IMR-90 (cell line): Measurements from ENCODE around the gene HFE. TPM values are rescaled to one million over a fixed set of nuclear protein-coding genes. Genes with fewer than 3 reads are reported as not detected.

Source experiments
- ATAC-seq: fragments of 200-7000 bp; cut with Tn5 transposase; 2 replicates; pipeline ENCODE4 v1.9.1; 2020; ENCODE audit warnings: low read depth, mild to moderate bottlenecking, moderate library complexity
- BruUV-seq: library from RNA; stranded (reverse); fragments of 400-500 nt; replicated peaks from 2 replicates; lab custom pipeline; 2021; lab: Mats Ljungman, UMichigan
- CTCF ChIA-PET: fragments of 300-600 bp; formaldehyde crosslinking; extraction: SDS; loops from one replicate; lab custom pipeline; 2021; ENCODE audit warnings: antibody characterized with exemption; lab: Yijun Ruan, JAX
- POLR2A ChIA-PET: fragments of 300-600 bp; sonication (Branson Sonifier 250); formaldehyde crosslinking; loops from one replicate; lab custom pipeline; 2022; ENCODE audit warnings: antibody characterized with exemption; ENCODE audit not compliant: unreplicated experiment; lab: Charles Lee
- DNase-seq: peaks from one replicate; pipeline ENCODE4 v3.0.0; 2013
- H2AFZ ChIP-seq: replicated peaks from 2 replicates; pipeline ENCODE3; 2013; ENCODE audit warnings: low read length, mild to moderate bottlenecking; ENCODE audit not compliant: poor library complexity
- H2AK5ac ChIP-seq: 2 replicates; pipeline ENCODE4 v1.6.1; 2013; ENCODE audit warnings: low read depth, low read length, inconsistent platforms
- H2AK9ac ChIP-seq: replicated peaks from 2 replicates; pipeline ENCODE3; 2013; ENCODE audit warnings: mild to moderate bottlenecking, low read depth, low read length, moderate library complexity; ENCODE audit not compliant: poor library complexity
- H2BK120ac ChIP-seq: 2 replicates; pipeline ENCODE4 v1.6.1; 2013; ENCODE audit warnings: low read depth, low read length, inconsistent platforms
- H2BK15ac ChIP-seq: 3 replicates; pipeline ENCODE4 v1.6.1; 2013; ENCODE audit warnings: low read depth, low read length, inconsistent platforms
- H2BK20ac ChIP-seq: 2 replicates; pipeline ENCODE4 v1.6.1; 2013; ENCODE audit warnings: low read depth, mild to moderate bottlenecking, inconsistent platforms, low read length, moderate library complexity
- H2BK5ac ChIP-seq: 2 replicates; pipeline ENCODE4 v1.6.1; 2013; ENCODE audit warnings: mild to moderate bottlenecking, low read depth, low read length, inconsistent platforms; ENCODE audit not compliant: poor library complexity, severe bottlenecking
- H3K14ac ChIP-seq: replicated peaks from 2 replicates; pipeline ENCODE4 v1.6.1; 2013; ENCODE audit warnings: low read depth, low read length, inconsistent platforms
- H3K18ac ChIP-seq: 2 replicates; pipeline ENCODE4 v1.6.1; 2013; ENCODE audit warnings: low read depth, low read length, control low read depth
- H3K23ac ChIP-seq: 2 replicates; pipeline ENCODE4 v1.6.1; 2013; ENCODE audit warnings: low read depth, low read length, inconsistent platforms
- H3K27ac ChIP-seq: 2 replicates; pipeline ENCODE4 v1.5.1; 2013; ENCODE audit warnings: mild to moderate bottlenecking, control low read depth, low read length; ENCODE audit not compliant: insufficient read depth
- H3K27me3 ChIP-seq: 2 replicates; pipeline ENCODE4 v1.6.1; 2013; ENCODE audit warnings: low read length; ENCODE audit not compliant: control insufficient read depth, insufficient read depth
- H3K36me3 ChIP-seq: 2 replicates; pipeline ENCODE4 v1.6.1; 2013; ENCODE audit warnings: low read length, mixed read lengths; ENCODE audit not compliant: control insufficient read depth, insufficient read depth
- H3K4ac ChIP-seq: 2 replicates; pipeline ENCODE4 v1.6.1; 2013; ENCODE audit warnings: low read depth, low read length, inconsistent platforms
- H3K4me1 ChIP-seq: 2 replicates; pipeline ENCODE4 v1.6.1; 2013; ENCODE audit warnings: low read length, mixed read lengths; ENCODE audit not compliant: control insufficient read depth, insufficient read depth
- H3K4me2 ChIP-seq: 2 replicates; pipeline ENCODE4 v1.6.1; 2013; ENCODE audit warnings: low read depth, mild to moderate bottlenecking, control low read depth, low read length, moderate library complexity
- H3K4me3 ChIP-seq: 2 replicates; pipeline ENCODE4 v1.5.1; 2013; ENCODE audit warnings: low read depth, mild to moderate bottlenecking, control low read depth, low read length, moderate library complexity; ENCODE audit not compliant: insufficient read depth
- H3K56ac ChIP-seq: 2 replicates; pipeline ENCODE4 v1.6.1; 2013; ENCODE audit warnings: low read length, inconsistent platforms; ENCODE audit not compliant: insufficient read depth; ENCODE audit errors: extremely low read depth
- H3K79me1 ChIP-seq, 2 experiments: 2 replicates each; pipeline ENCODE4 v1.6.1; 2013; ENCODE audit warnings: low read length in 2 of 2, inconsistent platforms in 1 of 2, low read depth in 1 of 2
- H3K9ac ChIP-seq: 2 replicates; pipeline ENCODE4 v1.6.1; 2013; ENCODE audit warnings: low read depth, low read length, control low read depth
- H3K9me1 ChIP-seq: 2 replicates; pipeline ENCODE4 v1.6.1; 2013; ENCODE audit warnings: low read length, inconsistent platforms; ENCODE audit not compliant: insufficient read depth
- H3K9me3 ChIP-seq: 2 replicates; pipeline ENCODE4 v1.6.1; 2013; ENCODE audit warnings: low read length; ENCODE audit not compliant: control insufficient read depth, insufficient read depth
- H4K20me1 ChIP-seq: 2 replicates; pipeline ENCODE4 v1.6.1; 2013; ENCODE audit warnings: low read length, inconsistent platforms; ENCODE audit not compliant: insufficient read depth
- H4K5ac ChIP-seq: 2 replicates; pipeline ENCODE4 v1.6.1; 2013; ENCODE audit warnings: mild to moderate bottlenecking, low read depth, low read length, control low read depth
- H4K8ac ChIP-seq, 2 experiments: 2 replicates each; pipeline ENCODE4 v1.6.1; 2013; ENCODE audit warnings: low read depth in 2 of 2, low read length in 2 of 2, control low read depth in 1 of 2, inconsistent platforms in 1 of 2
- H4K91ac ChIP-seq: 2 replicates; pipeline ENCODE4 v1.6.1; 2013; ENCODE audit warnings: low read depth, low read length, inconsistent platforms; ENCODE audit not compliant: insufficient read depth
- CHD1 ChIP-seq: IDR thresholded peaks from 2 replicates; pipeline ENCODE4 v1.6.1; 2012; ENCODE audit warnings: low read depth, low read length, improper control_type of control experiment
- FOS ChIP-seq: fragments of 150-350 bp; IDR thresholded peaks from 2 replicates; pipeline ENCODE4 v1.6.1; 2016; ENCODE audit warnings: low read depth, low read length
- MAFK ChIP-seq: IDR thresholded peaks from 2 replicates; pipeline ENCODE4 v1.6.1; 2012; ENCODE audit warnings: low read depth, low read length, improper control_type of control experiment
- whole genome bisulfite sequencing, 2 experiments: methylation state at CpG; one replicate each; pipeline versions ENCODE4 v1.1.5 to v1.1.7; 2013; ENCODE audit warnings: missing lambda C conversion rate in 2 of 2; ENCODE audit not compliant: insufficient read length in 1 of 2; ENCODE audit errors: extremely low coverage in 2 of 2; 5-methylcytosine and 5-hydroxymethylcytosine counted together
- dilution Hi-C: fragments of 300-500 bp; cut with HindIII; formaldehyde crosslinking; loops from one replicate; pipeline ENCODE4 v1.14.3; 2018; ENCODE audit warnings: low sequenced_read_pairs; ENCODE audit not compliant: unreplicated experiment
- in situ Hi-C: fragments of 300-500 bp; cut with MboI; formaldehyde crosslinking; loops from 3 replicates; pipeline ENCODE4 v1.14.3; 2019; ENCODE audit warnings: low sequenced_read_pairs, inconsistent platforms, mixed read lengths
- intact Hi-C: fragments of 100-400 bp; cut with micrococcal nuclease; formaldehyde crosslinking; loops from 2 replicates; pipeline ENCODE4 v1.10.0; 2022
- polyA plus RNA-seq, 3 experiments: library from polyadenylated mRNA; depleted of rRNA; stranded (reverse); fragments of >200 nt; gene quantifications; 2 replicates each; pipeline ENCODE4 v1.2.3, GENCODE V29; 2012; ENCODE audit warnings: low replicate concordance in 1 of 3
- total RNA-seq: library from RNA; depleted of rRNA; stranded (reverse); fragments of >200 nt; gene quantifications from 2 replicates; pipeline ENCODE4 v1.2.3, GENCODE V29; 2012
- TF ChIP-seq, protein P1 (sequence below): fragments of 150-350 bp; IDR thresholded peaks from 2 replicates; pipeline ENCODE4 v1.6.1; 2016; ENCODE audit warnings: low read depth, mild to moderate bottlenecking, low read length, moderate library complexity, borderline replicate concordance

HFE gene
- total and polyA plus RNA-seq, 2 of the 4 experiments (the other 2 are of a cell fraction): 14.9 to 15.7 TPM

DNA sequence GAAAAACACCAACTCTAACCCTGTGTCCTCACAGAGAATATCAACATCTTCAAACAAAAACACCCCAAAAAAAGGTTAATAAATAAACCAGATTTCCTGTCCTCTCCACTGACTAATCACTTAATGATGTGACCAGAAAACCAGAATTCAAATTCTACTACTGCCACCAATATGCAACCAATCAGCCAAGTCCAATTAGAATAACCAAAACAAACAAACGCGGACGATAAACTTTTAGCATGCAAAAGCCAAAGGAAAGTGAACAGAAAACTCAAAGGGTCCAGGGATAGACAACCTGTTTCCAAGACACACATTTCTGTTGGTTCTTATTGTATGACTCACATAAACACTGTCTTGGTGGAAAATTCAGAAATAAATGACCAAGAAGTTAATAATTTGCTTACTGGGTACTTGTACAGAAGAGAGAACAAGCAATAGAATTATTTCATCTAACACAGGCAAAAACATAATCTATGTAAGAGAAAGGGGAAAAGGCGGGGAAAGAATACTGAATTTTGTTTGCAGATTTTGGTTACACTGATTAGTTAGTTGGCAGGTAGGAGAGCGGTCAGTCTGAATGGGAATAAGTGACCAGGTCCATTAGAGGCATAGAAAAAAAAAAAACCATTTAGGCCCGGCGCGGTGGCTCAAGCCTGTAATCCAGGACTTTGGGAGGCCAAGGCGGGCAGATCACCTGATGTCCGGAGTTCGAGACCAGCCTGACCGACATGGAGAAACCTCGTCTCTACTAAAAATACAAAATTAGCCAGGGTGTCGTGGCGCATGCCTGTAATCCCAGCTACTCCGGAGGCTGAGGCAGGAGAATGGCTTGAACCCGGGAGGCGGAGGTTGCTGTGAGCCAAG is 34.1 kb downstream of the HFE start:
- Histone ChIP-seq H3K14ac (no peak overlapping the region), H3K4me3 (peak overlapping the region; percentile 6; the same call in 1 of the 2 replicates), H2AK5ac (no peak overlapping the region), H4K91ac (peak overlapping the region; percentile 40; the same call in 1 of the 2 replicates), H3K9me1 (no peaks in the 10 kb centered on the region), H3K79me1 (0 out of 4 replicates have a peak, but pooled peaks cover 0 to 3% of the 10 kb centered on the region in 2 experiments), H3K4me1 (peaks cover 5% of the 10 kb centered on the region), H3K18ac (peak overlapping the region; percentile 30; the same call in 1 of the 2 replicates), H3K56ac (0 out of 2 replicates have a peak overlapping the region, but pooled peaks have one; percentile 43), H4K20me1 (peaks cover 24% of the 10 kb centered on the region), H3K4me2 (peak overlapping the region; percentile 52; the same call in 1 of the 2 replicates), H2AFZ (no peak overlapping the region), H3K4ac (peak overlapping the region; percentile 41), H4K5ac (peak overlapping the region; percentile 46; the same call in 1 of the 2 replicates), H4K8ac (peak overlapping the region in 1 of 2 experiments; percentile 51; a peak in 3 of 4 replicates), H3K27me3 (no peaks in the 10 kb centered on the region), H3K27ac (peak overlapping the region; percentile 29; the same call in 1 of the 2 replicates), H2BK120ac (peak overlapping the region; percentile 60), H2BK15ac (peak overlapping the region; percentile 40; the same call in 1 of the 3 replicates), H2BK20ac (no peak overlapping the region; the same call in 1 of the 2 replicates), H2AK9ac (no peak overlapping the region), H3K36me3 (no peaks in the 10 kb centered on the region), H3K23ac (no peak overlapping the region), H3K9ac (no peak overlapping the region), H3K9me3 (no peaks in the 10 kb centered on the region), H2BK5ac (peak overlapping the region; percentile 81)
- DNase-seq (peak; percentile 81), ATAC-seq (no peak)
- 98% methylated on average over 8 of the region's 18 CpGs; no CpG with 5 or more reads in 1 of the 2 experiments for WGBS, 2 experiments
- TF ChIP-seq, protein P1, sequence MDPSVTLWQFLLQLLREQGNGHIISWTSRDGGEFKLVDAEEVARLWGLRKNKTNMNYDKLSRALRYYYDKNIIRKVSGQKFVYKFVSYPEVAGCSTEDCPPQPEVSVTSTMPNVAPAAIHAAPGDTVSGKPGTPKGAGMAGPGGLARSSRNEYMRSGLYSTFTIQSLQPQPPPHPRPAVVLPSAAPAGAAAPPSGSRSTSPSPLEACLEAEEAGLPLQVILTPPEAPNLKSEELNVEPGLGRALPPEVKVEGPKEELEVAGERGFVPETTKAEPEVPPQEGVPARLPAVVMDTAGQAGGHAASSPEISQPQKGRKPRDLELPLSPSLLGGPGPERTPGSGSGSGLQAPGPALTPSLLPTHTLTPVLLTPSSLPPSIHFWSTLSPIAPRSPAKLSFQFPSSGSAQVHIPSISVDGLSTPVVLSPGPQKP: no peak
- TF ChIP-seq MAFK (peak; percentile 58), CHD1 (no peak), FOS (0 out of 2 replicates have a peak, but pooled peaks have one; percentile 18)
- CTCF ChIA-PET: no interaction called here
- dilution Hi-C loops (no loop called here), intact Hi-C loops (loop anchor here (2.0 kb wide), 1 partner anchor 67 kb away; no protein-coding TSS in a partner anchor), in situ Hi-C loops (no loop called here)
- POLR2A ChIA-PET: no interaction called here
- no TSS peak for BruUV-seq
